Measurements from ENCODE around the gene ZNF425.

ZNF425 gene

DNA sequence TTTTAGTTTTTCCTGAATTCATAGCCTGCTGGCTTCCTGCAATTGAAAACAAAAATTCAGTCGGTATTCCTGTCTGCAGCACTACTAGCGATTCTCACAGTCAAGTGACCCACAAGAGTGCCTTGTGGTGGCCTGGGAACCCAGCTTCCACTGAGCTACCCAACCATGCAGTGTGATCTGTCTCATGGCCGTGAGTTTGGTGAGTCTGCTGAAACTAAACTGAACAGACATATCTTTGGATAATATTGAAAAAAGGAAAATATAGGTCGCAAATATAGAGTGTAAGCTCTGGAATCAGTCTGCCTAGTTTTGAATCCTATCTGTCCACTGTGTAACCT lies 53.7 kb downstream of the ZNF425 start:
- no peaks in the 10 kb centered on the region for H3K9me3 ChIP-seq (ENCODE audit: insufficient read depth, low read length)
- H3K27me3 ChIP-seq (ENCODE audit: low read length): no peaks in the 10 kb centered on the region
- H2AFZ ChIP-seq (ENCODE audit: low read depth, low read length, severe bottlenecking): no peak overlapping the region
- H3K9ac ChIP-seq (ENCODE audit: low read length): no peak overlapping the region
- H4K20me1 ChIP-seq (ENCODE audit: low read depth, low read length): no peaks in the 10 kb centered on the region
- H3F3A ChIP-seq (ENCODE audit: insufficient read depth): no peaks in the 10 kb centered on the region
- peaks cover 4% of the 10 kb centered on the region; the same call in 1 of the 2 replicates for H3K36me3 ChIP-seq (ENCODE audit: low read length)
- H3K9me2 ChIP-seq (replicated peaks; ENCODE audit: insufficient read depth, low read length): no peaks in the 10 kb centered on the region
- H3K4me2 ChIP-seq (ENCODE audit: low read depth, low read length, poor library complexity, severe bottlenecking): no peak overlapping the region
- no peak overlapping the region for H3K27ac ChIP-seq (ENCODE audit: low read depth, low read length)
- no peak for TF ChIP-seq EZH2phosphoT487 (conservative IDR thresholded peaks at IDR 0.05; ENCODE audit: low read length)
- H3K79me2 ChIP-seq (ENCODE audit: insufficient read depth, low read length): no peaks in the 10 kb centered on the region
- no peak overlapping the region for H3K4me3 ChIP-seq (ENCODE audit: insufficient read depth, low read length, poor library complexity, severe bottlenecking)

DNA sequence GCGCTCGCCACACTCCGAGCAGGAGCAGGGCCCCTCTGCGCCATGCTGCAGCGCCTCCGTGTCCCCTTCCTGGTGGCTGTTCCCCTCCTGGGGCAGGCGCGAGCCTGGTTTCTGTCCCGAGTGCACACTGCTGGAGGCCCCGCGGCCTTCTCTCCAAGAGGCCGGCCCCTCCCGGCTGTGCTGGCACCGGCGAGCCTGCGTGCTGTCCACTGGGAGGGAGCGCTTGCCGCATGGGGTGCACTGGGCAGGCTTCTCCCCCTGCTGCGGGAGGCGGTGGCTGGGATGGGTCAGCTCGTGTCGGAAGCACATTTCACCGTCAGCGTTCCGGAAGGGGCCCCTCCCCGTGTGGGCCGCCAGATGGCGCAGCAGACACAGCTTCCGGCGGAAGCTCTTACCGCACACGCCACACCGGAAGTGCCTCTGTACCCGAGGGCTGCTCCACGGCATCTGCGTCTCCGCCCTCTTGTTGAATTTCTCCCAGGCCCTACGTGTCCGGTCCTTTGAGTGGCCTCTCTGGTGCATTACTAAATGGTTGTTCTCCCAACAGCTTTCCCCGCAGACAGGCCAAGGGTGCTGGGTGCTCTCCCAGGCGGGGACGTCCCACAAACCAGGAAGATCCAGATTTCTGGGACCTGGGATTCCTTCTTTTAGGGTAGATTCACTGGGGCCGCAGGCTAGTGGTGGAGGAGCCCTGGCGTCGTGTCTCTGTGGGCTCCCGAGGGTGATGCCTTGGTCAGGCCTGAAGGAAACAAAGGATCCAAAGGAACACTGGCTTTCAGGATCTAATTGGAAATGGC lies 54.3 kb downstream of the ZNF425 start:
- H3K4me2 ChIP-seq (ENCODE audit: low read depth, low read length, poor library complexity, severe bottlenecking): no peak overlapping the region
- no peaks in the 10 kb centered on the region for H3K9me3 ChIP-seq (ENCODE audit: insufficient read depth, low read length)
- no peaks in the 10 kb centered on the region for H3F3A ChIP-seq (ENCODE audit: insufficient read depth)
- TF ChIP-seq, protein P1, sequence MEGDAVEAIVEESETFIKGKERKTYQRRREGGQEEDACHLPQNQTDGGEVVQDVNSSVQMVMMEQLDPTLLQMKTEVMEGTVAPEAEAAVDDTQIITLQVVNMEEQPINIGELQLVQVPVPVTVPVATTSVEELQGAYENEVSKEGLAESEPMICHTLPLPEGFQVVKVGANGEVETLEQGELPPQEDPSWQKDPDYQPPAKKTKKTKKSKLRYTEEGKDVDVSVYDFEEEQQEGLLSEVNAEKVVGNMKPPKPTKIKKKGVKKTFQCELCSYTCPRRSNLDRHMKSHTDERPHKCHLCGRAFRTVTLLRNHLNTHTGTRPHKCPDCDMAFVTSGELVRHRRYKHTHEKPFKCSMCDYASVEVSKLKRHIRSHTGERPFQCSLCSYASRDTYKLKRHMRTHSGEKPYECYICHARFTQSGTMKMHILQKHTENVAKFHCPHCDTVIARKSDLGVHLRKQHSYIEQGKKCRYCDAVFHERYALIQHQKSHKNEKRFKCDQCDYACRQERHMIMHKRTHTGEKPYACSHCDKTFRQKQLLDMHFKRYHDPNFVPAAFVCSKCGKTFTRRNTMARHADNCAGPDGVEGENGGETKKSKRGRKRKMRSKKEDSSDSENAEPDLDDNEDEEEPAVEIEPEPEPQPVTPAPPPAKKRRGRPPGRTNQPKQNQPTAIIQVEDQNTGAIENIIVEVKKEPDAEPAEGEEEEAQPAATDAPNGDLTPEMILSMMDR (IDR thresholded peaks at IDR 0.05; ENCODE audit: insufficient read depth, low read length, poor library complexity, severe bottlenecking): no peak
- TF ChIP-seq EZH2phosphoT487 (conservative IDR thresholded peaks at IDR 0.05; ENCODE audit: low read length): no peak
- no peaks in the 10 kb centered on the region for H3K79me2 ChIP-seq (ENCODE audit: insufficient read depth, low read length)
- H3K36me3 ChIP-seq (ENCODE audit: low read length): peaks cover 4% of the 10 kb centered on the region; the same call in 1 of the 2 replicates
- no peak overlapping the region for H2AFZ ChIP-seq (ENCODE audit: low read depth, low read length, severe bottlenecking)
- no peaks in the 10 kb centered on the region for H3K27me3 ChIP-seq (ENCODE audit: low read length)
- H3K4me3 ChIP-seq (ENCODE audit: insufficient read depth, low read length, poor library complexity, severe bottlenecking): no peak overlapping the region
- H4K20me1 ChIP-seq (ENCODE audit: low read depth, low read length): no peaks in the 10 kb centered on the region
- H3K9me2 ChIP-seq (replicated peaks; ENCODE audit: insufficient read depth, low read length): no peaks in the 10 kb centered on the region
- no peak overlapping the region for H3K9ac ChIP-seq (ENCODE audit: low read length)
- H3K27ac ChIP-seq (ENCODE audit: low read depth, low read length): no peak overlapping the region

GRCh38 chr7:149071182-149071635 lies 54.9 kb downstream of the ZNF425 start:
- Histone ChIP-seq H3K4me3 (ENCODE audit: insufficient read depth, low read length, poor library complexity, severe bottlenecking) (no peak overlapping the region), H3F3A (ENCODE audit: insufficient read depth) (no peaks in the 10 kb centered on the region), H3K4me2 (ENCODE audit: low read depth, low read length, poor library complexity, severe bottlenecking) (no peak overlapping the region), H4K20me1 (ENCODE audit: low read depth, low read length) (no peaks in the 10 kb centered on the region), H3K27me3 (ENCODE audit: low read length) (no peaks in the 10 kb centered on the region), H3K36me3 (ENCODE audit: low read length) (peaks cover 4% of the 10 kb centered on the region; the same call in 1 of the 2 replicates), H3K9me3 (ENCODE audit: insufficient read depth, low read length) (no peaks in the 10 kb centered on the region), H3K9ac (ENCODE audit: low read length) (no peak overlapping the region), H2AFZ (ENCODE audit: low read depth, low read length, severe bottlenecking) (no peak overlapping the region), H3K27ac (ENCODE audit: low read depth, low read length) (no peak overlapping the region), H3K79me2 (ENCODE audit: insufficient read depth, low read length) (no peaks in the 10 kb centered on the region), H3K9me2 (replicated peaks; ENCODE audit: insufficient read depth, low read length) (no peaks in the 10 kb centered on the region)
- TF ChIP-seq, protein P1 (IDR thresholded peaks at IDR 0.05; ENCODE audit: insufficient read depth, low read length, poor library complexity, severe bottlenecking): no peak
- no peak for TF ChIP-seq EZH2phosphoT487 (conservative IDR thresholded peaks at IDR 0.05; ENCODE audit: low read length)

Measured in SU-DHL-6 (cell line).